H1 (cell line): ENCODE measurements around the gene CDC14B.

Experiments used
- CBX5 ChIP-seq: fragments of 300-800, 300-1000 bp; sonication (generic); IDR thresholded peaks from 2 replicates; pipeline ENCODE4 v1.7.1; 2016; ENCODE audit warnings: antibody characterized with exemption, low read length, low read depth
- EP300 ChIP-seq, 2 experiments: IDR thresholded peaks; 1 replicate in 1 of 2; 2 replicates in 1 of 2; pipeline ENCODE4 v1.6.1; 2011 to 2012; ENCODE audit warnings: low read depth in 2 of 2, low read length in 2 of 2, mild to moderate bottlenecking in 2 of 2, borderline replicate concordance in 1 of 2, inconsistent platforms in 1 of 2, moderate library complexity in 1 of 2
- KDM1A ChIP-seq: fragments of 200-600, 300-600 bp; sonication (generic); IDR thresholded peaks from 2 replicates; pipeline ENCODE4 v1.7.1; 2016; ENCODE audit warnings: mild to moderate bottlenecking, low read length, borderline replicate concordance
- NRF1 ChIP-seq: IDR thresholded peaks from 2 replicates; pipeline ENCODE4 v1.6.1; 2011; ENCODE audit warnings: mild to moderate bottlenecking, low read depth, low read length, improper control_type of control experiment
- POLR2AphosphoS5 ChIP-seq: IDR thresholded peaks from 2 replicates; pipeline ENCODE4 v1.6.1; 2011; ENCODE audit warnings: low read depth, low read length
- RFX5 ChIP-seq: IDR thresholded peaks from 2 replicates; pipeline ENCODE4 v1.6.1; 2011; ENCODE audit warnings: low read depth, low read length, improper control_type of control experiment, borderline replicate concordance
- YY1 ChIP-seq: IDR thresholded peaks from 2 replicates; pipeline ENCODE4 v1.6.1; 2011; ENCODE audit warnings: low read depth, mild to moderate bottlenecking, low read length
- TF ChIP-seq, protein P1 (sequence below): IDR thresholded peaks from 2 replicates; pipeline ENCODE4 v1.6.1; 2011; ENCODE audit warnings: low read length, improper control_type of control experiment
- TF ChIP-seq, protein P2 (sequence below): fragments of 300-600 bp; sonication (generic); IDR thresholded peaks from 2 replicates; pipeline ENCODE4 v1.7.1; 2012; ENCODE audit warnings: low read length, moderate library complexity, mild to moderate bottlenecking, inconsistent platforms; ENCODE audit not compliant: insufficient replicate concordance

DNA sequence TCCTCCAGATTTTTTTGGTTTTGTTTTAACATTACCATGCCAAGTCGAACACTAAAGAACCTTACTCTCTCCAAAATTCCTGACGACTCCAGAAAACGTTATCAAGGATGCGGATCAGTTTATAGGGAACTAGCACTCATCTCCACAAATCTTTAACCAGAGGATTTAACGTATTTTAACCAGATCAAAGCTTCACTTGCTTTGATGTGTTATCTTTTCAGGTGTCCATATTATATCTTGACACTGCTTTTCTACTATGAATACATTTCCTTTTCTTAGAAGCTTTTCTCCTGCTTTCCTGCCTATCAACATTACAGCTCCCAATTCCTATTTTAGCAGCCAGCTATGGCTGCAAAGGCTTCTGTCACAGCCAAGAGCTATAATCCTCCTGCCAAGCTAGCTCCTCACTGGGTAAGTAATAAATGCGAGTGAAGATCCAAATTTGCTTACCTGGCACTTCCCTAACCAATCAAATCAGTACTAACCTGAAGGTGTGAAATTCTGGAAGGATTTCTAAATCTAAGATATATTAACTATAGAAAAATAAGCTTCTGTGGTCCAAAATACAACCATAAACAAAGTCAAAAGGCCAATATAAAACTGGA, 60.2 kb downstream of the CDC14B start:
- TF ChIP-seq NRF1 = no peak
- TF ChIP-seq, protein P1, sequence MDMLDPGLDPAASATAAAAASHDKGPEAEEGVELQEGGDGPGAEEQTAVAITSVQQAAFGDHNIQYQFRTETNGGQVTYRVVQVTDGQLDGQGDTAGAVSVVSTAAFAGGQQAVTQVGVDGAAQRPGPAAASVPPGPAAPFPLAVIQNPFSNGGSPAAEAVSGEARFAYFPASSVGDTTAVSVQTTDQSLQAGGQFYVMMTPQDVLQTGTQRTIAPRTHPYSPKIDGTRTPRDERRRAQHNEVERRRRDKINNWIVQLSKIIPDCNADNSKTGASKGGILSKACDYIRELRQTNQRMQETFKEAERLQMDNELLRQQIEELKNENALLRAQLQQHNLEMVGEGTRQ = no peak
- TF ChIP-seq EP300 (IDR thresholded peaks at IDR 0.05; ENCODE audit: borderline replicate concordance in 1 of 2, low read depth in 2 of 2, low read length in 2 of 2) = no peak
- no peak for TF ChIP-seq CBX5
- TF ChIP-seq, protein P2, sequence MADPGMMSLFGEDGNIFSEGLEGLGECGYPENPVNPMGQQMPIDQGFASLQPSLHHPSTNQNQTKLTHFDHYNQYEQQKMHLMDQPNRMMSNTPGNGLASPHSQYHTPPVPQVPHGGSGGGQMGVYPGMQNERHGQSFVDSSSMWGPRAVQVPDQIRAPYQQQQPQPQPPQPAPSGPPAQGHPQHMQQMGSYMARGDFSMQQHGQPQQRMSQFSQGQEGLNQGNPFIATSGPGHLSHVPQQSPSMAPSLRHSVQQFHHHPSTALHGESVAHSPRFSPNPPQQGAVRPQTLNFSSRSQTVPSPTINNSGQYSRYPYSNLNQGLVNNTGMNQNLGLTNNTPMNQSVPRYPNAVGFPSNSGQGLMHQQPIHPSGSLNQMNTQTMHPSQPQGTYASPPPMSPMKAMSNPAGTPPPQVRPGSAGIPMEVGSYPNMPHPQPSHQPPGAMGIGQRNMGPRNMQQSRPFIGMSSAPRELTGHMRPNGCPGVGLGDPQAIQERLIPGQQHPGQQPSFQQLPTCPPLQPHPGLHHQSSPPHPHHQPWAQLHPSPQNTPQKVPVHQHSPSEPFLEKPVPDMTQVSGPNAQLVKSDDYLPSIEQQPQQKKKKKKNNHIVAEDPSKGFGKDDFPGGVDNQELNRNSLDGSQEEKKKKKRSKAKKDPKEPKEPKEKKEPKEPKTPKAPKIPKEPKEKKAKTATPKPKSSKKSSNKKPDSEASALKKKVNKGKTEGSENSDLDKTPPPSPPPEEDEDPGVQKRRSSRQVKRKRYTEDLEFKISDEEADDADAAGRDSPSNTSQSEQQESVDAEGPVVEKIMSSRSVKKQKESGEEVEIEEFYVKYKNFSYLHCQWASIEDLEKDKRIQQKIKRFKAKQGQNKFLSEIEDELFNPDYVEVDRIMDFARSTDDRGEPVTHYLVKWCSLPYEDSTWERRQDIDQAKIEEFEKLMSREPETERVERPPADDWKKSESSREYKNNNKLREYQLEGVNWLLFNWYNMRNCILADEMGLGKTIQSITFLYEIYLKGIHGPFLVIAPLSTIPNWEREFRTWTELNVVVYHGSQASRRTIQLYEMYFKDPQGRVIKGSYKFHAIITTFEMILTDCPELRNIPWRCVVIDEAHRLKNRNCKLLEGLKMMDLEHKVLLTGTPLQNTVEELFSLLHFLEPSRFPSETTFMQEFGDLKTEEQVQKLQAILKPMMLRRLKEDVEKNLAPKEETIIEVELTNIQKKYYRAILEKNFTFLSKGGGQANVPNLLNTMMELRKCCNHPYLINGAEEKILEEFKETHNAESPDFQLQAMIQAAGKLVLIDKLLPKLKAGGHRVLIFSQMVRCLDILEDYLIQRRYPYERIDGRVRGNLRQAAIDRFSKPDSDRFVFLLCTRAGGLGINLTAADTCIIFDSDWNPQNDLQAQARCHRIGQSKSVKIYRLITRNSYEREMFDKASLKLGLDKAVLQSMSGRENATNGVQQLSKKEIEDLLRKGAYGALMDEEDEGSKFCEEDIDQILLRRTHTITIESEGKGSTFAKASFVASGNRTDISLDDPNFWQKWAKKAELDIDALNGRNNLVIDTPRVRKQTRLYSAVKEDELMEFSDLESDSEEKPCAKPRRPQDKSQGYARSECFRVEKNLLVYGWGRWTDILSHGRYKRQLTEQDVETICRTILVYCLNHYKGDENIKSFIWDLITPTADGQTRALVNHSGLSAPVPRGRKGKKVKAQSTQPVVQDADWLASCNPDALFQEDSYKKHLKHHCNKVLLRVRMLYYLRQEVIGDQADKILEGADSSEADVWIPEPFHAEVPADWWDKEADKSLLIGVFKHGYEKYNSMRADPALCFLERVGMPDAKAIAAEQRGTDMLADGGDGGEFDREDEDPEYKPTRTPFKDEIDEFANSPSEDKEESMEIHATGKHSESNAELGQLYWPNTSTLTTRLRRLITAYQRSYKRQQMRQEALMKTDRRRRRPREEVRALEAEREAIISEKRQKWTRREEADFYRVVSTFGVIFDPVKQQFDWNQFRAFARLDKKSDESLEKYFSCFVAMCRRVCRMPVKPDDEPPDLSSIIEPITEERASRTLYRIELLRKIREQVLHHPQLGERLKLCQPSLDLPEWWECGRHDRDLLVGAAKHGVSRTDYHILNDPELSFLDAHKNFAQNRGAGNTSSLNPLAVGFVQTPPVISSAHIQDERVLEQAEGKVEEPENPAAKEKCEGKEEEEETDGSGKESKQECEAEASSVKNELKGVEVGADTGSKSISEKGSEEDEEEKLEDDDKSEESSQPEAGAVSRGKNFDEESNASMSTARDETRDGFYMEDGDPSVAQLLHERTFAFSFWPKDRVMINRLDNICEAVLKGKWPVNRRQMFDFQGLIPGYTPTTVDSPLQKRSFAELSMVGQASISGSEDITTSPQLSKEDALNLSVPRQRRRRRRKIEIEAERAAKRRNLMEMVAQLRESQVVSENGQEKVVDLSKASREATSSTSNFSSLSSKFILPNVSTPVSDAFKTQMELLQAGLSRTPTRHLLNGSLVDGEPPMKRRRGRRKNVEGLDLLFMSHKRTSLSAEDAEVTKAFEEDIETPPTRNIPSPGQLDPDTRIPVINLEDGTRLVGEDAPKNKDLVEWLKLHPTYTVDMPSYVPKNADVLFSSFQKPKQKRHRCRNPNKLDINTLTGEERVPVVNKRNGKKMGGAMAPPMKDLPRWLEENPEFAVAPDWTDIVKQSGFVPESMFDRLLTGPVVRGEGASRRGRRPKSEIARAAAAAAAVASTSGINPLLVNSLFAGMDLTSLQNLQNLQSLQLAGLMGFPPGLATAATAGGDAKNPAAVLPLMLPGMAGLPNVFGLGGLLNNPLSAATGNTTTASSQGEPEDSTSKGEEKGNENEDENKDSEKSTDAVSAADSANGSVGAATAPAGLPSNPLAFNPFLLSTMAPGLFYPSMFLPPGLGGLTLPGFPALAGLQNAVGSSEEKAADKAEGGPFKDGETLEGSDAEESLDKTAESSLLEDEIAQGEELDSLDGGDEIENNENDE = no peak
- no peak for TF ChIP-seq POLR2AphosphoS5
- no peak for TF ChIP-seq RFX5
- TF ChIP-seq YY1 = no peak
- no peak for TF ChIP-seq KDM1A
